Gastroesophageal sphincter (tissue), 3 donors: Measurements from ENCODE around the gene MYH14.

Experiments
- CTCF ChIP-seq, 4 experiments: fragments of 200-600 bp in 2 of 4; fragments of 450-650 bp in 2 of 4; sonication (generic) in 1 of 4; IDR thresholded peaks; one replicate each; pipeline ENCODE4 v1.5.1; 2017 to 2019; ENCODE audit warnings: antibody characterized with exemption in 4 of 4, mild to moderate bottlenecking in 2 of 4, moderate library complexity in 2 of 4
- EP300 ChIP-seq: sonication (generic); formaldehyde crosslinking; IDR thresholded peaks from one replicate; pipeline ENCODE4 v1.6.1; 2017; ENCODE audit warnings: antibody characterized with exemption, mild to moderate bottlenecking
- POLR2A ChIP-seq, 2 donors: fragments of 450-650 bp; IDR thresholded peaks; one replicate each; pipeline ENCODE4 v1.6.1; 2017; ENCODE audit warnings: antibody characterized with exemption in 2 of 2, mild to moderate bottlenecking in 2 of 2, moderate library complexity in 1 of 2
- POLR2AphosphoS5 ChIP-seq: sonication (generic); formaldehyde crosslinking; IDR thresholded peaks from one replicate; pipeline ENCODE4 v1.6.1; 2017; ENCODE audit warnings: antibody characterized with exemption

DNA sequence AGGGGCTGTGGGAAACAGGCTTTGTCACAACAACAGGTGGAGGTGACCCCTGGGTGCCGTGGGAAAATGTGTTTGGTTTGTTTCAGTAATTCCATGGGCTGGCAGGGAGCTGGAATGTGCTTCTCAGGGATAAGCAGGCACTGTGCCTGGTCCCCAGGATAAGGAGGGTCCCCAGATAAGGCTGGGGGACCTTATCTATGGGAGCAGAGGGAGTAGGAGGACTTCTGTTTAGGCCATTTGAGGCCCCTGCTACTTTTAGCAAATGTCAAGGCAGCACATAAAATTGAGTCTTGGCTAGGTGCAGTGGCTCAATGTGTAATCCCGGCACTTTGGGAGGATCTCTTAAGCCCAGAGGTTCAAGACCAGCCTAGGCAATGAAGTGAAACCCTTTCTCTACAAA lies 66.2 kb downstream of the MYH14 start:
- TF ChIP-seq EP300: no peak
- no peak for TF ChIP-seq CTCF (IDR thresholded peaks at IDR 0.05)
- no peak for TF ChIP-seq POLR2AphosphoS5
- TF ChIP-seq POLR2A (IDR thresholded peaks at IDR 0.05): no peak
